ENCODE results near the gene MYOG.

GRCh38 chr1:203048555-203049051 lies 37.2 kb downstream of the MYOG start:
- TF ChIP-seq TAF1 (IDR thresholded peaks at IDR 0.05; ENCODE audit: low read depth, low read length) = no peak
- TF ChIP-seq POLR2A (IDR thresholded peaks at IDR 0.05; ENCODE audit: low read depth, low read length) = no peak
- TF ChIP-seq POU2F2 (IDR thresholded peaks at IDR 0.05; ENCODE audit: low read depth, low read length) = no peak
- TF ChIP-seq POLR2AphosphoS5 (IDR thresholded peaks at IDR 0.05; ENCODE audit: low read depth, low read length) = no peak
